ENCODE data around the gene CPB2.

Gene CPB2, protein sequence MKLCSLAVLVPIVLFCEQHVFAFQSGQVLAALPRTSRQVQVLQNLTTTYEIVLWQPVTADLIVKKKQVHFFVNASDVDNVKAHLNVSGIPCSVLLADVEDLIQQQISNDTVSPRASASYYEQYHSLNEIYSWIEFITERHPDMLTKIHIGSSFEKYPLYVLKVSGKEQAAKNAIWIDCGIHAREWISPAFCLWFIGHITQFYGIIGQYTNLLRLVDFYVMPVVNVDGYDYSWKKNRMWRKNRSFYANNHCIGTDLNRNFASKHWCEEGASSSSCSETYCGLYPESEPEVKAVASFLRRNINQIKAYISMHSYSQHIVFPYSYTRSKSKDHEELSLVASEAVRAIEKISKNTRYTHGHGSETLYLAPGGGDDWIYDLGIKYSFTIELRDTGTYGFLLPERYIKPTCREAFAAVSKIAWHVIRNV

DNA sequence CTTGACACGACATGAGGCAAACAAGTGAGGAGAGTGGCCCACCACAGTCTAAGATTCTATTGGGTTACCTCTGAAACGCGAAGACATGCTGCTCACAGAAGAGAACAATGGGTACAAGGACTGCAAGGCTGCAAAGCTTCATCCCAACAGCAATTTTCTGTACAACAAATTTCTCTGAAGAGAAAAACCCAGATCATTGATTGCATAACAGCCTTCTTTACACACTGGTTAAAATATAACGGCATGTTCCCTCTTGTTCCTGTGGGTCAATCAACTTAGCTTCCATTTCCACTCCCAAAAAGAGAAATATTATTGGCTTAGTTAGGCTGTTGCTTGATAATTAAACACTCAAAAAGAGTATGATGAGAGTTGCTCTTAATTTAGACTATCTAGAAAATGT, at the start of gene CPB2:
TSS of gene CPB2 (minus strand) at position 166 of the 400 bp plus-strand sequence. CDS start at position 142, 24 bp downstream.
- DNase-seq: no peak

DNA sequence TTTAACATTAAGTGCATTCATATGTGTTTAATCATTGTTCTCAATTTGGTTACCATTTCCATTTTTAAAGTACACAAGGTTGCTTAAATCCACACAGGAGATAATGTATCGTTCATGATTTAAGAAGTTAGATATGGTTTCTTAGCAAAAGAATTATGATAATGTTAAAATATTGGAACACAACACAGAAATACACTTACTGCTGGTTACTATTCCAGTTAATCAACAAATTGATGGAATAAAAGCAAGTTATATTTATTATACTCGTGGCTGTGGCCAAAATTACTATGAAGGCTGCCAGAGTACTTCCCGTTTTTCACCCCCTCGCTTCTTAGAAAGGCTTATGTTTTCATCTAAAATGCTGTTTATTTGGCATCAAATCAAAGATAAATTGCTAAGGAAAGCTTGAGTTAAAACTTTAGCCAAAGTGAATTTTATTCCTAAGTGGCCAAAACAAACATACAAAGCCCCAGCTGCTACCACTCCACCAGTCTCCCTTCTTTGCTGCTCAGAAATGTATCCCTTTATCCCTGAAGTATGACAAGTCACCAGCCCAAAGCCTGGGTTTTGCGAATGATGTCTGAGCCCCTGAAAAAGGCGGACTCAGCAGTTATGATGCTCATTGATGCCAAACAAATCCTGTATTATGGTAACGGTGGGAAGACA, 49.4 kb upstream of the CPB2 start:
- no peak for DNase-seq

DNA sequence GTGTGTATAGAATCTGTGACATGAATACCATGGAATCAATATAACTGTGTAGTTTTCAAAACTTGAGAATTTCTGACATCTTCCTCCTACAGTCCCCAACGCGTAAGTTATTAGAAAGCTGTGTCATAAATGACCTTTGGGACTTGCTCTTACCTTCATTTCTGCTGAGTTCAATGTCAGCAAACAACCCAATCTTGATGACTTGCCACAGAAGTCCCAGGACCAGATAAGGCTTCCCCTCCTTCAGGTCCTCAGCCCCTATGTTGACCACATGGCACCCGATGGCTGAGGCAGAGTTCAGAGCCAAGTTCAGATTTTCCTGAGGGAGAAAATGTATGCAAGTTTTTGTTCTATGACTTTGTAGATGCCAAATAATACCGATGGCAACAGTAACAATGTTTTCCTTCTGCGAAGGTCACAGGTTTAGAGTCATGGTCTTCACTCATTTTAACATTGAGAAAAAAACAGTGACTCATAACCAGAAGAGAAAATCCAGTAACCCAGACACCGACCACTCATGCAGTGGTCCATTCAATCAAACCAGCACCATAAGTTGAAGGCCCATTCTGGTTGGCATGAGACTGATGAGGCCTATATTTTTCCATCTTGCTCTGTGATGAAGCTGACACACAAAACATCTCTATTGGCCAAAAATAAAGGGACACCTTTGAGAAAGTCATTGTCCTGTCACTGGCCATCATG, 47.9 kb upstream of the CPB2 start:
- no peak for DNase-seq

DNA sequence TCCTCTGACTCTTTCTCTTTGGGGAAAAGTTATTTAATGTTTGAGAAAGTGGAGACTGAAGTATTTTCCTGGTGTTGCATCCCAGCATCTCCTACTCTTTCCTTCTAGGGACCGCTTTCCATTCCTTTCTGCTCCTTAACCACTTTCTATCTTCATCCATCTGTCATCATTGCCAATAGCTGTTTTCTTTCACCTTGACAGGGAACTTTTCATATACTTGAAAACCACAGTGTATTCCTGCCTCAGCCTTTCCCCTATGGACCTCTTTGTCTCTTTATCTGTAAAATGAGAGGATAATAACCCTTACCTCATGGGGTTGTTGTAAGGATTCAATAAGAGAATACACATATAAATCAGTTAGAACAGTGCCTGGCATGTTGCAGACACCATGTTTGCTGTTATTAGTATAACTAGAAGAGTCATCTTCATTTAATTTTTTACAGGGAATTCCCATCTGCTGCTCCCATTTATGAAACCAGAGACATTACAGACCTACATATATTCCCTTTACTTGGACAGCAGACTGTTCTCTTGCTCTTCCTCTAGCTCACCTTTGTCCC, 45.4 kb upstream of the CPB2 start:
- no peak for DNase-seq

DNA sequence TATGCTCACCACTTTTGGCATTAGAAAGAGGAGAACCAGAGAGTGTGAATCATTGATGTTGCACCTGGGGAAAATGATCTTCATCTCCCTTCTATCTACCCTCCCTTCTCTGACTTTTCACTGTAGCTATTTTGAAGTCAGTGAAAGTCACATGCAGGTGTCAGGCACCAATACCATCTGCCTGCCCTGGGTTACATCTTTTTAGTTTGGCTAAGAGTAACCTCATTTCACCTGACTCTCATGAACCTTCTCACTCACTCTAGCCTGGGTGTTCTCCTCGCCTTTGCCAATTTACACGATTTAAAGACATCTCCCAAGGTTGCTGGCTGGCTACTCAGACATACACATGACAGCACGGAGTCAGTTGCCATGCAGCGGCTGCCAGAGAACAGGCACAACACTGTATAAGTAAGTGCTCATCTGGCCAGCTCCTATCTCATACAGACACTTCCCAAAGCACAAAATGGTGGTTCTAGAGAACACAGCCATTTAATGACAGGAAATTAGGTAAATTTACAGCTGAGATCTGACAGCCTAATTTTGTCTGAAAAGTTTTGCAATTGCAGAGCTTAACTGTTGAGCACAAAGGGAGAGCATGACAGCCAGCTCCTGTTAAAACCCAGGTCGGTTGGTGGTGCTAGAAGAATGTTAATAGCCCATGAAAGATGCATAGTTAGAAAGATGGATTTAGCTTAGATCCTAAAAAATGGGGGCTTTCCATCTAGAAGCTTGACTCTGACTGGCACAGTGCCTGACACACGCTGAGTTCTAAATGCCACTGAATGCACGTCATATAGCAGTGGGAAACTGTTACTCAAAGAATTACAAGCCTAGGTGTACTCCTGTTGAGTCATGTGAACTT, 44.7 kb upstream of the CPB2 start:
- DNase-seq: no peak

DNA sequence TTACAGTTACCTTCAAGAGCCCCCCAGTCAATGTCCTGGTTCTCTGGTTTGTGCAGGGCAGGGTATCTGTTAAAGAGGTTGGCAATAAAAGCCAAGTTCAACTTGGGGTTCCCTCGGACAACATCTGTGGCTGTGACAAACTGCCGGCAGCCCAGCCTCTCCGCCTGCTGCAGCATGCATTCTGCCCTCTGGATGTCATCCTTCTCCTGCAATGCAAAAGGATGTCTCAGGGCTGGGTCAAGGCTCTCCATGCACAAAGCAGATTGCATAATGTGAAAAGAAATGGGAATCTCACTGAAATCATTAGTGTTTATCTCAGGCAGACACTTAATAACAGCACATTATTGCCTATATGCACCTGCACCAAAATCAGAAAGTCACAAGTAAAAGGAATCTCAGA, 42.1 kb upstream of the CPB2 start:
- DNase-seq: peak; percentile 51

DNA sequence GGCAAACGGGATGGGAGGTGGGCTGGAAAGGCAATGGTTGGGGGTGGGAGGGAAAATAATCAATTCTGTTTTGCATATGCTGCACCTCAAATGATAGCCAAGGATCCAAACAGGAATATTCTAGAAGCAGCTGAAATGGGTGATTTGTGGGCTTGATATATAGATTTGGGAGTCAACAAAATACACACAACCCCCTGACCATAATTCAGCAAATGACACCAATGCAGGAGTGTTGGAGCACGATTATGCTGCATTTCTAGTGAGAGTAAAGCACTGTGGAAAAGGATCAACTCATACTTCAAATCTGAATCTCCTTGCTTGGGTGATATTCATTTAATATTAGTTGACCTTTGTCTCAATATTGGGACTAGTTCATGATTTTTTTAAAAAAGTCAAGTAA, 41.1 kb upstream of the CPB2 start:
- DNase-seq: no peak

DNA sequence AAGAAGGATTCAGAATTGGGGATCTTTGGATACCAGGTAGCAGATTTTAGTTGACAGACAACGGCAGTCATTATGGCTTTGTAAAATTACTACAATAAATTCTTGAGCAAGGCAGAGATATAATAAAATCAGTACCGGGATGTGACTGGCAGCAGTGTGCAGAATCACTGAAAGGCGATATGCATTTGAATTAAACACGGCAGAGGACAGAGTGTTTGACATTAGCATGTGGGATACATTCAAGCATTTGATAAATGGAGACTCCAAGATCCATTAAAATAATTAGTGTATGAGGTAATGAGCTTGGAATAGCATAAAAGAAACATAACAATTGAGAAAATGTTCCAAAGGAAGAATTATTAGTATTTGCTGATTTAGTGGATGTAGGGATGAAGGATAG, 40.3 kb upstream of the CPB2 start:
- DNase-seq: no peak

DNA sequence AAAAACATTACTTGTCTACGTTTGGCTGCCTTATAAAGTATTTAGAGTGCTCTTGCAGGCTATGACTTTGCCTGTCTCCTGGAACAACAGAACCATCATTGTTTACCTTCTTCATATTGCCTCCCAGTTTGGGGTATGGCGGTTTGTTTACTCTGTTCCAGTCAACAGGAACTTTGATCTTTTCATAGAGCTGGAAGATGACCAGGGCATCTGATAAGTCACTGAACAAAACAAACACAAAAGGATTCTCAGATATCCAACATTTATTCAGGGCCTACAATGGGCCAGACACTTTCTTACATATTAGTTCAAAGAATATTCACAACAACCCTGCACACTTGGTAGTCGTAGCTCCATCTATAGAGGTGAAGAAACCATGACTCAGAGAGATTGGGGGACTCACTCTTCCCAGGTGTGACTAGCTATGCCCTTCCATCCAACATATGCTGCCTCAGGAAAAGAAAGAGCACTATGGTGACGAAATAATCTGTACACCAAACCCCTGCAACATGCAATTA, 38.4 kb upstream of the CPB2 start:
- peak; percentile 63 for DNase-seq

DNA sequence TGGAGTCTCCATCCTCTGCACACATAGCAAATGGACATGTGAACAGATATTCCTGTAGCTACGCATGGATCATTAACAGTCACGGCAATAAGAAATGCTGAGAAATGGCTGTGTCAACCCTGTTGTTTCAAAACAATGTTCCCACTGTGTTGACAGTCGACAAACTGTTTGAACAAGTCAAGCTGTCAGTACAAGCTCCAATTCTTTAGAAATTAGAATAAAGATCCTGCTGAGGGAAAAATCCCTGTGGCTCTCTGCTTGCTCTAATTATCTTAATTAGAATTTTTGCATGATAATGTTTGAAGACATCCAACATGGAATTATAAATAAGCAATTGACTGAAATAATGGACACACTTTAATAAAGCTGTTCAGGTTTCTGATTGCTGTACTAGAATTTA, 37.9 kb upstream of the CPB2 start:
- peak; percentile 44 for DNase-seq

DNA sequence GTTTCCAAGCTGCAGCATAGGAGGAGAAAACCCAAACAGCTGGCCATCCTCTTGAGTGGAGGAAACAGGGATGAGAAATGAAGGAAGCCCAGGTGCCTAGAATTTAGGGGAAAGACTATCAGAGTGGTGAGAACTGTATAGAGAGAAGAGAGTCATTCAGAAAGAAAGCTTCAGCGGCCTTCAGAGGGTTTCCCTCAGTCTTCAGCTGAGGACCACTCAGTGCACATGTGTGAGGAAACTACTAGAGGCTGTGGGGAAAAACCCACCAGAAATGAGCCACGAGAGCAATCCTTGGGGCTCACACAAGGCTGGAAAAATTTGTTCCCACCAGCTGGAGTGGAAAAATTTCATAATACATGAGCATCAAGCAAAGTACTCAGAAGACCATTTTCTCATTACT, 35.2 kb upstream of the CPB2 start:
- DNase-seq: no peak

DNA sequence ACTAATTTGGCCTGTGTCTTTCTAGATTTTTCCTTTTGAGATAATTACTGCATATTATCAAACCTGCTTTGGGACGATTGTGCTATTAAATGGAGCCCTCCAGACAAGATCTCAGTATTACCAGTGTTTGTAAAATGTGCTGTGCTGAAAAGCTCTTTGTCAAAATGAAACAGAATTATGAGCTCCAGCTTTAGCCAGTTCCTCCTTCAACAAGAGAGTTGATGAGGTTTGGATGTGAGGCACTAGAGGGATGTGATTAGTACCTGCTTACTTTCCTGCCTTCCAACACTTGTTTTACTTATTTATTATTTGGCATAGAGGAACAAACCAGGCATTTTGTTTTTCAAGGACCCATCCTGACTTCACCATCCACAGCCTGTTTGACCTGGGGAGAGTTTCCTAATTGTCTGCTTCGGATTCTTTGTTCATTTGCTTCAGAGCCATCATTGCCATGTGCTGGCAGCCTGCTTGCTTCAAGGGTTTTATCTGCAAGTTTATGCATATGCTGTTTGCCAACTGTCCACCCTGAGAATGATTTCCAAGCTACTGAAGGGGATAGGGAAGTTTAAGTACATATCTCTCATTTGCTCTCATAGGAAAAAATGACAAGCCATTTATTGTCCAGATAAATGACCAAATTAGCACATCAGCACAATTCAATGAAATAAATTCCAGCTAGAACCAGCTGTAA, 32.9 kb upstream of the CPB2 start:
- DNase-seq: no peak

DNA sequence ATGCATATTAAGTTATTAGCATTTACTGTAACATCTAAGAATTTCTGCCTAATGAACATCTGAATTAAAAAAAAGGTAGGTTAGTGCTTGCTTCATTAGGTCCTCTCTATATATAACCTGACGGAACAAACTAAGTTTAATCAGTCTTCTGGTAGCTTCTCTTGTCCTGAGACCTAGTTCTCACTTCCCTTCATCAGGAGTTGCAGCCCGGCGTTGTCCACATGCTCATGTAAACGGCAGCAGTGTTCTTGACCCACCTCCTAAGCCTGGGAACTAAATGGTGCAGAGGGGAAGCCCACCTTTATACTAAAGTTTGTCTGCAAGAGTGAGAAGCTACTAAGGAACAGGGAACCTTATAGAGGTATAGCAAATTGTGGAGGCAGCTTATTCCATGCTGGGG, 31.9 kb upstream of the CPB2 start:
- DNase-seq: no peak

DNA sequence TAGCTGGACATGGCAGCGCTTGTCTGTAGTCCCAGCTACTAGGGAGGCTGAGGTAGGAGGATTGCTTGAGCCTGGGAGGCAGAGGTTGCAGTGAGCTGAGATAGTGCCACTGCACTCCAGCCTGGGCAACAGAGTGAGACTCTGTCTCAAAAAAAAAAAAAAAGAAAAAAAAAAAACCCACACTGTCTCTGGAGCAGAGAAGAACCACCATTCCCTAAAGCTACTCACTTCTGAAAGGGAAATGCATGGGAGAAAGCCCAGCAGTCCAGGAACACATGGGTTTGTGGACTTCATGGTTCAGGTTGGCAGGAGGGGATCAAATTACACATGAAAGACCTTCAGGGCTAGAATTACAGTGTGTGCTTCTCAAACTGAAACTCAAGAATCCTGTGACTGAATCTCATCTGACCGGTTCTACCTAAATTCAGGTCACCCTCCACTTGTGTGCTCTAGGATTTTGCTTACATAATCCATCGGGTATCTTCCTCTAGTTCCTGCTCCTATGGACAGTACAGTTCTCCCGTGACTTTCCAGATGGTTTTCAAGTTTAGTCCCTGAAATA, 30.2 kb upstream of the CPB2 start:
- peak; percentile 98 for DNase-seq

DNA sequence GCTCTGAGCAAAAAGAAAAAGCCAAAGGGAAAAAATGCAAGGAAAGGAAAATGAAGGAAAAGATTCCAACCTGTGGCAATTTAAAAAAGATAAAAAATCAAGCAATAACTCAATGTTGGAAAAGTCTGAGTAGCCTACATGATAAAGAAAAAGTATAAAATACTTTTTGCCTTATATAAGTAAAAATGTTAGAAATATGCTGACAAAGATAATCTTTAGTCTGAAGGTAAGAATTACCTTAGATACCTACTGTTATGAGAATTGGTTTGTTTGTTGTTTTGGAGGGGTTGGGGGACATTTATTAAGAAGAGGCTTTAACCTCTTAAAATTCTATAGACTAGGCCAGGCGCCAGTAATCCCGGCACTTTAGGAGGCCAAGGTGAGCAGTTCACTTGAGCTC, 29.7 kb upstream of the CPB2 start:
- no peak for DNase-seq

DNA sequence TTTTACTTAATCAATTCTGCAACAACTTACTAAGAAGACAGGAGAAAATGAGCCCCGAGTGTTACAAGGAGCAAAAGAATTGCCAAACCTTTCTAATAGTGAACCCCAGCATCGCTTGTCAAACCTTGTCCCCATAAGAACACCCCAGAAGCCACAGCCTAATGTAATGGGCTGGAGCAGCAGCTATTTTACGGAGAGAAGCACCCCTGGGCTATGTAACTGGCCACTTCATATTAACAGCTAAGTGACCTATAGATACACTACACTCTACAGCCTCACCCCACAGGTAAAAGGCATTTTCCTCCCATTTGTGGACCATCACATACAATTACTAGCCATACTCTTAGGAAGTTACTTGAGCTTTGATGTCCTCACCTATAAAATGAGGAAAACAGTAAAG, 27.3 kb upstream of the CPB2 start:
- no peak for DNase-seq

DNA sequence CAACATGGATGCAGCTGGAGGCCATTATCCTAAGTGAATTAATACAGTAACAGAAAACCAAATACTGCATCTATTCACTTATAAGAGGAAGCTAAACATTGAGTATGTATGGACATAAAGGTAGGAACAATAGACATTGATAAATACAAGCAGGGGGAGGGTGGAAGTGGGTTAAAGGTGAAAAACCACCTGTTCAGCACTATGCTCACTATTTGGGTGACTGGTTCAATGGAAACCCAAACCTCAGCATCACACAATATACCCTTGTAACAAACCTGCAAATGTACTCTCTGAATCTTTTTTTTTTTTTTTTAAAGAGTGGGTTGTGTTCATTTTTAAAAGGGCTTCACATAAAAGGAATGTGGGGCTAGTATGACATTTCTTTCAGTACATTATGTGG, 26.9 kb upstream of the CPB2 start:
- DNase-seq: no peak

DNA sequence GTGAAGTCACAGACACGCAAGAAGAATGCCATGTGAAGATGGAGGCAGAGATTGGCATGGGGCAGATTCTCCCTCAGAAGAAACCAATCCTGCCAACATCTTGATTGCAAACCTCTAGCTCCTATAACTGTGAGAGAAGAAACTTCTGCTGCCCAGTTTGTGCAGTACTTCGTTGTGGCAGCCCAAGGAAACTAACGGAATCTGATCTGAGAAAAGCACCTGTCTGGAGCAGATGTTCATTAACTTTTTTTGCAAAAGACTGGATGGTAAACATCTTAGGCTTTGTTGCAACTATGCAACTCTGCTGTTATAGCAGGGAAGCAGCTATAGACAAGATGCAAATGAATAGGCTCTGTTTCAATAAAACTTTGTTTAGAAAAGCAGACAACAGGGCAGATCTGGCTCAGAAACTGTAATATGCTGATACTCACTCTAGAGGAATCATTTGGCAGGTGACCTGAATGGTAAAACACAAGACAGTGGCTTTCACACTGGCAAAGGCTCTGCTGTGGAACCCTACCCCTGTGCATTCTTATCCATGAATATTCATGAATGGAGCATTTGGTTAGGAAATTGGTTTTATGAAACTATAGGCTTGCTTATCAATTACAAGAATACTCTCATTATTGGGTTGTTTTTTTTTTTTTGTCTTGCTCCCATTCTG, 25.3 kb upstream of the CPB2 start:
- peak; percentile 15 for DNase-seq

DNA sequence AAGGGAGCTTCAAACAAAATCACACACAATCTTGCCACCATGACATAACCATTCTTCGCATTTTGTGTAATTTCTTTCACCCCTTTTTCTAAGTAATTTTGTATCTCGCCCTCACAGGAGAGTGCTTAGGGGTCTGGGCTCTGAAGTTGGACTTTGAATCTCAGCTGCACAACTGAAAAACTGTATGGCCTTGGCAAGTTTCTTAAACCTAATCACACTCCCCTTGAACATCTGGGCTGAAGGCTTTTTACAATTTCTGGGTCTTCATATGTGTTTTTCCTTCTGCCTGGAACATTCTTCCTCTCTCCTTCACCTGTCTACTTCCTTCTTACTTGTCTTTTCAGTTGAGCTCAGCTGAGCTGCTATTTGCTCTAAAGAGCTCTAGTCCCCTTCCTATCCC, 24.3 kb upstream of the CPB2 start:
- DNase-seq: no peak

DNA sequence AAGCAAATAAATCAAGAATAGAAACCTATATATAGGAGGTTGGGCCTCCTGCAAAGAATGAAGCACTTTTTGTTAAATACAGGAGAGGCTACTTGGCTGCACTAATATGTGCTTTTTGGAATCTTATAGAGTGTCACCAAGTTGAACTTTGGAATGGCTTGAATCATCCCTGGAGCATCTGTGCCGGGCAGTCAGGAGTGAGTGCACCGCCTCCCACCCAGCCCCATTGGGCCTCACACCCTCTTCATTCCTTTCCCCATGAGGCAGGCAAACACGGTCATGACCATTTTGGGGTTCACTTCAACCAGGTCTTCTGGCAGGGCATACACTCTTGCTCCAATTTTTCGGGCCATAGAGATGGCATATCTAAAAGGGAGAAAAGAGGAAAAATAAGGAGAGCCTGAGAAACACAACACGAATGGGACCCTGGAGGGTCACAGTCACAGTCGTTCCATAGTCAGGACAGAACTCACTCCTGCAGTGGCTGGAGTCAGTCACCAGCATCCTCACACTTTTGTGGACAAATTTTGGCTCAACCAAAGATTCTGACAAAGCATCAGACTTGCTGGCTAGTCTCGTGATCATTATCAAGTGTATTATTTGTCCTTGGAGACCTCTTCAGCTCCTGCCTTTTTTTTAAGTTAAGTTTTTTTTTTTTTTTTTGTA, 22.7 kb upstream of the CPB2 start:
- no peak for DNase-seq
